IMR-90 (cell line): ENCODE results near the gene PRKD1. TPM values are rescaled to one million over a fixed set of nuclear protein-coding genes. Genes with fewer than 3 reads are reported as not detected.

Experiments used
- ATAC-seq: fragments of 200-7000 bp; cut with Tn5 transposase; 2 replicates; pipeline ENCODE4 v1.9.1; 2020; ENCODE audit warnings: low read depth, mild to moderate bottlenecking, moderate library complexity
- BruUV-seq: library from RNA; stranded (reverse); fragments of 400-500 nt; replicated peaks from 2 replicates; lab custom pipeline; 2021; lab: Mats Ljungman, UMichigan
- CTCF ChIA-PET: fragments of 300-600 bp; formaldehyde crosslinking; extraction: SDS; loops from one replicate; lab custom pipeline; 2021; ENCODE audit warnings: antibody characterized with exemption; lab: Yijun Ruan, JAX
- POLR2A ChIA-PET: fragments of 300-600 bp; sonication (Branson Sonifier 250); formaldehyde crosslinking; loops from one replicate; lab custom pipeline; 2022; ENCODE audit warnings: antibody characterized with exemption; ENCODE audit not compliant: unreplicated experiment; lab: Charles Lee
- DNase-seq: peaks from one replicate; pipeline ENCODE4 v3.0.0; 2013
- H2AFZ ChIP-seq: replicated peaks from 2 replicates; pipeline ENCODE3; 2013; ENCODE audit warnings: low read length, mild to moderate bottlenecking; ENCODE audit not compliant: poor library complexity
- H2AK5ac ChIP-seq: 2 replicates; pipeline ENCODE4 v1.6.1; 2013; ENCODE audit warnings: low read depth, low read length, inconsistent platforms
- H2AK9ac ChIP-seq: replicated peaks from 2 replicates; pipeline ENCODE3; 2013; ENCODE audit warnings: mild to moderate bottlenecking, low read depth, low read length, moderate library complexity; ENCODE audit not compliant: poor library complexity
- H2BK120ac ChIP-seq: 2 replicates; pipeline ENCODE4 v1.6.1; 2013; ENCODE audit warnings: low read depth, low read length, inconsistent platforms
- H2BK15ac ChIP-seq: 3 replicates; pipeline ENCODE4 v1.6.1; 2013; ENCODE audit warnings: low read depth, low read length, inconsistent platforms
- H2BK20ac ChIP-seq: 2 replicates; pipeline ENCODE4 v1.6.1; 2013; ENCODE audit warnings: low read depth, mild to moderate bottlenecking, inconsistent platforms, low read length, moderate library complexity
- H2BK5ac ChIP-seq: 2 replicates; pipeline ENCODE4 v1.6.1; 2013; ENCODE audit warnings: mild to moderate bottlenecking, low read depth, low read length, inconsistent platforms; ENCODE audit not compliant: poor library complexity, severe bottlenecking
- H3K14ac ChIP-seq: replicated peaks from 2 replicates; pipeline ENCODE4 v1.6.1; 2013; ENCODE audit warnings: low read depth, low read length, inconsistent platforms
- H3K18ac ChIP-seq: 2 replicates; pipeline ENCODE4 v1.6.1; 2013; ENCODE audit warnings: low read depth, low read length, control low read depth
- H3K23ac ChIP-seq: 2 replicates; pipeline ENCODE4 v1.6.1; 2013; ENCODE audit warnings: low read depth, low read length, inconsistent platforms
- H3K27ac ChIP-seq: 2 replicates; pipeline ENCODE4 v1.5.1; 2013; ENCODE audit warnings: mild to moderate bottlenecking, control low read depth, low read length; ENCODE audit not compliant: insufficient read depth
- H3K27me3 ChIP-seq: 2 replicates; pipeline ENCODE4 v1.6.1; 2013; ENCODE audit warnings: low read length; ENCODE audit not compliant: control insufficient read depth, insufficient read depth
- H3K36me3 ChIP-seq: 2 replicates; pipeline ENCODE4 v1.6.1; 2013; ENCODE audit warnings: low read length, mixed read lengths; ENCODE audit not compliant: control insufficient read depth, insufficient read depth
- H3K4ac ChIP-seq: 2 replicates; pipeline ENCODE4 v1.6.1; 2013; ENCODE audit warnings: low read depth, low read length, inconsistent platforms
- H3K4me1 ChIP-seq: 2 replicates; pipeline ENCODE4 v1.6.1; 2013; ENCODE audit warnings: low read length, mixed read lengths; ENCODE audit not compliant: control insufficient read depth, insufficient read depth
- H3K4me2 ChIP-seq: 2 replicates; pipeline ENCODE4 v1.6.1; 2013; ENCODE audit warnings: low read depth, mild to moderate bottlenecking, control low read depth, low read length, moderate library complexity
- H3K4me3 ChIP-seq: 2 replicates; pipeline ENCODE4 v1.5.1; 2013; ENCODE audit warnings: low read depth, mild to moderate bottlenecking, control low read depth, low read length, moderate library complexity; ENCODE audit not compliant: insufficient read depth
- H3K56ac ChIP-seq: 2 replicates; pipeline ENCODE4 v1.6.1; 2013; ENCODE audit warnings: low read length, inconsistent platforms; ENCODE audit not compliant: insufficient read depth; ENCODE audit errors: extremely low read depth
- H3K79me1 ChIP-seq, 2 experiments: 2 replicates each; pipeline ENCODE4 v1.6.1; 2013; ENCODE audit warnings: low read length in 2 of 2, inconsistent platforms in 1 of 2, low read depth in 1 of 2
- H3K9ac ChIP-seq: 2 replicates; pipeline ENCODE4 v1.6.1; 2013; ENCODE audit warnings: low read depth, low read length, control low read depth
- H3K9me1 ChIP-seq: 2 replicates; pipeline ENCODE4 v1.6.1; 2013; ENCODE audit warnings: low read length, inconsistent platforms; ENCODE audit not compliant: insufficient read depth
- H3K9me3 ChIP-seq: 2 replicates; pipeline ENCODE4 v1.6.1; 2013; ENCODE audit warnings: low read length; ENCODE audit not compliant: control insufficient read depth, insufficient read depth
- H4K20me1 ChIP-seq: 2 replicates; pipeline ENCODE4 v1.6.1; 2013; ENCODE audit warnings: low read length, inconsistent platforms; ENCODE audit not compliant: insufficient read depth
- H4K5ac ChIP-seq: 2 replicates; pipeline ENCODE4 v1.6.1; 2013; ENCODE audit warnings: mild to moderate bottlenecking, low read depth, low read length, control low read depth
- H4K8ac ChIP-seq, 2 experiments: 2 replicates each; pipeline ENCODE4 v1.6.1; 2013; ENCODE audit warnings: low read depth in 2 of 2, low read length in 2 of 2, control low read depth in 1 of 2, inconsistent platforms in 1 of 2
- H4K91ac ChIP-seq: 2 replicates; pipeline ENCODE4 v1.6.1; 2013; ENCODE audit warnings: low read depth, low read length, inconsistent platforms; ENCODE audit not compliant: insufficient read depth
- MXI1 ChIP-seq: IDR thresholded peaks from 2 replicates; pipeline ENCODE4 v1.6.1; 2012; ENCODE audit warnings: low read depth, mild to moderate bottlenecking, low read length, moderate library complexity, borderline replicate concordance
- RCOR1 ChIP-seq: IDR thresholded peaks from 2 replicates; pipeline ENCODE4 v1.6.1; 2012; ENCODE audit warnings: mild to moderate bottlenecking, low read length, improper control_type of control experiment; ENCODE audit not compliant: insufficient replicate concordance
- SMC3 ChIP-seq: fragments of 150-350 bp; IDR thresholded peaks from 2 replicates; pipeline ENCODE4 v1.6.1; 2016; ENCODE audit warnings: low read depth, mild to moderate bottlenecking, antibody characterized with exemption, low read length, moderate library complexity
- WGBS, 2 experiments: methylation state at CpG; one replicate each; pipeline versions ENCODE4 v1.1.5 to v1.1.7; 2013; ENCODE audit warnings: missing lambda C conversion rate in 2 of 2; ENCODE audit not compliant: insufficient read length in 1 of 2; ENCODE audit errors: extremely low coverage in 2 of 2; 5-methylcytosine and 5-hydroxymethylcytosine counted together
- dilution Hi-C: fragments of 300-500 bp; cut with HindIII; formaldehyde crosslinking; loops from one replicate; pipeline ENCODE4 v1.14.3; 2018; ENCODE audit warnings: low sequenced_read_pairs; ENCODE audit not compliant: unreplicated experiment
- in situ Hi-C: fragments of 300-500 bp; cut with MboI; formaldehyde crosslinking; loops from 3 replicates; pipeline ENCODE4 v1.14.3; 2019; ENCODE audit warnings: low sequenced_read_pairs, inconsistent platforms, mixed read lengths
- intact Hi-C: fragments of 100-400 bp; cut with micrococcal nuclease; formaldehyde crosslinking; loops from 2 replicates; pipeline ENCODE4 v1.10.0; 2022
- polyA plus RNA-seq, 3 experiments: library from polyadenylated mRNA; depleted of rRNA; stranded (reverse); fragments of >200 nt; gene quantifications; 2 replicates each; pipeline ENCODE4 v1.2.3, GENCODE V29; 2012; ENCODE audit warnings: low replicate concordance in 1 of 3
- total RNA-seq: library from RNA; depleted of rRNA; stranded (reverse); fragments of >200 nt; gene quantifications from 2 replicates; pipeline ENCODE4 v1.2.3, GENCODE V29; 2012
- TF ChIP-seq, protein P1 (sequence below): fragments of 150-350 bp; IDR thresholded peaks from 2 replicates; pipeline ENCODE4 v1.6.1; 2017; ENCODE audit warnings: mild to moderate bottlenecking, antibody characterized with exemption, low read length, low read depth

PRKD1 gene
- total and polyA plus RNA-seq, 2 of the 4 experiments (the other 2 are of a cell fraction) = 12.9 to 14.2 TPM

DNA sequence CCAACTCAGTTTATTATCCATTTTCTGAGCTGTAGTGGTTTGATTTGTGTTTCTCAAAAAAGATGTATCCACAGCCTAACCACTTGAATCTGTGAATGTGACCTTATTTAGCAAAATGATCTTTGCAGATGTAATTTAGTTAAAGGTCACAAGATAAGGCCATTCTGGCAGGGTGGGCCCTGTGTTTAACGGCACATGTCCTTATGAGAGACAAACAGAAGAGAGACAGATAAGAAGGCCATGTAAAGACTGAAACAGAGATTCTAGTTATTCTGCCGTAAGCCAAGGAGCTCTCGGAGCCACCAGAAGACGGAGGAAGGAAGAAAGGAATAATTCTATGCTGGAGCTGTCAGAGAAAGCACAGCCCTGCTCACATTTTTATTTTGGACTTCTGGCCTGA, 374.2 kb downstream of the PRKD1 start:
- H3K27me3 ChIP-seq = no peaks in the 10 kb centered on the region
- in situ Hi-C loops (loop anchor here (5.0 kb wide), 2 partner anchors 449 to 664 kb away; no protein-coding TSS in a partner anchor), intact Hi-C loops (loop anchor here (10.0 kb wide), 1 partner anchor 171 kb away; no protein-coding TSS in a partner anchor), dilution Hi-C loops (no loop called here)
- 33% methylated on average over 1 of the region's 4 CpGs; no CpG with 5 or more reads in 1 of the 2 experiments for WGBS, 2 experiments
- H4K5ac ChIP-seq = no peak overlapping the region
- no peaks in the 10 kb centered on the region for H3K9me1 ChIP-seq
- H4K91ac ChIP-seq = no peak overlapping the region
- no peak overlapping the region; the same call in 1 of the 2 replicates for H3K18ac ChIP-seq
- H3K4me3 ChIP-seq = no peak overlapping the region
- 0 out of 2 replicates have a peak overlapping the region, but pooled peaks have one; percentile 47 for H3K4ac ChIP-seq
- TF ChIP-seq MXI1 (no peak), RCOR1 (no peak), SMC3 (no peak)
- TF ChIP-seq, protein P1, sequence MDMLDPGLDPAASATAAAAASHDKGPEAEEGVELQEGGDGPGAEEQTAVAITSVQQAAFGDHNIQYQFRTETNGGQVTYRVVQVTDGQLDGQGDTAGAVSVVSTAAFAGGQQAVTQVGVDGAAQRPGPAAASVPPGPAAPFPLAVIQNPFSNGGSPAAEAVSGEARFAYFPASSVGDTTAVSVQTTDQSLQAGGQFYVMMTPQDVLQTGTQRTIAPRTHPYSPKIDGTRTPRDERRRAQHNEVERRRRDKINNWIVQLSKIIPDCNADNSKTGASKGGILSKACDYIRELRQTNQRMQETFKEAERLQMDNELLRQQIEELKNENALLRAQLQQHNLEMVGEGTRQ = no peak
- H2BK20ac ChIP-seq = no peak overlapping the region
- no peak overlapping the region for H2AK9ac ChIP-seq
- no peak overlapping the region for H3K14ac ChIP-seq
- H3K9ac ChIP-seq = no peak overlapping the region
- H3K36me3 ChIP-seq = no peaks in the 10 kb centered on the region
- no peak overlapping the region for H3K4me2 ChIP-seq
- H3K56ac ChIP-seq = no peak overlapping the region
- DNase-seq = no peak
- no TSS peak for BruUV-seq
- peak overlapping the region; percentile 82; the same call in 1 of the 3 replicates for H2BK15ac ChIP-seq
- no peaks in the 10 kb centered on the region for H3K79me1 ChIP-seq
- peaks cover 2% of the 10 kb centered on the region; the same call in 1 of the 2 replicates for H3K4me1 ChIP-seq
- no peaks in the 10 kb centered on the region for H4K20me1 ChIP-seq
- H3K23ac ChIP-seq = peak overlapping the region; percentile 66; the same call in 1 of the 2 replicates
- POLR2A ChIA-PET = no interaction called here
- H2BK120ac ChIP-seq = 0 out of 2 replicates have a peak overlapping the region, but pooled peaks have one; percentile 27
- ATAC-seq = no peak
- H3K27ac ChIP-seq = no peak overlapping the region
- no peak overlapping the region for H2AFZ ChIP-seq
- no peaks in the 10 kb centered on the region for H3K9me3 ChIP-seq
- no peak overlapping the region for H2BK5ac ChIP-seq
- H2AK5ac ChIP-seq = peak overlapping the region; percentile 73; the same call in 1 of the 2 replicates
- no peak overlapping the region for H4K8ac ChIP-seq
- CTCF ChIA-PET = interaction anchor here (1.4 kb wide), 1 partner anchor 717 kb away, joined by 4 read pairs; no protein-coding TSS in a partner anchor
